ENCODE results near the gene DENND5A. TPM values are rescaled to one million over a fixed set of nuclear protein-coding genes. Genes with fewer than 3 reads are reported as not detected.

DENND5A gene
- total and polyA plus RNA-seq, 2 of the 8 experiments (the other 6 are each of a cell fraction or from before 2014, with no cell fraction given): 65.7 to 139 TPM

DNA sequence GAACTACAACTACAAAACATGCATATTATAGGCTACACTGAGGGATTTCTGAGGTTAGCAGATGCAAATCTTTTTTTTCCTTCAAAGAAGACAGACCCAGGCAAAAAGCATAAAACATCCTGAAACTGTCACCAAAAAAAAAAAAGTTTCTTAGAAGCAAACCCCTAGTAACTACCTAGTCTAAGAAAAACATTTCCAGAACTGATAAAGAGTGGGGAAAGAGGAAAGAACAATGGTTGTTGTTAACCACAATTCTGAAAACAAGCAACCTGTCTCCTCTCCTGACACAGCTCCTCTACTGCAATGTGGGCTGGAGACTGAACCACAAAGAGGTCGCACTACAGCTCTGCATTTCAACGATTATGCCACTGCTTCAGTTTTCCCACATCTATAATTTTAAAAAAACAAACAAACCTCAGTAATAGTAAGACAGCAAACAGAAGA is 15.0 kb downstream of the DENND5A start:
- H4K91ac ChIP-seq (replicated peaks; ENCODE audit: insufficient read length, low read length): no peak overlapping the region
- no peak overlapping the region for H3K27ac ChIP-seq (ENCODE audit: low read depth, low read length)
- H3K18ac ChIP-seq (ENCODE audit: extremely low read depth, low read length): no peak overlapping the region
- no peak overlapping the region for H2BK15ac ChIP-seq (ENCODE audit: low read length)
- peaks cover 4% of the 10 kb centered on the region; the same call in 1 of the 2 replicates for H3K79me1 ChIP-seq (ENCODE audit: low read depth, low read length)
- peaks cover 0 to 80% of the 10 kb centered on the region in 2 experiments; a peak in 2 of 4 replicates for H3K79me2 ChIP-seq (ENCODE audit: control insufficient read depth in 1 of 2, insufficient read depth in 2 of 2, low read length in 2 of 2)
- 96% methylated on average over 2 of the region's 2 CpGs; no CpG with 5 or more reads in 1 of the 2 experiments for WGBS, 2 experiments (ENCODE audit: extremely low coverage in 1 of 2, insufficient coverage in 1 of 2, insufficient read length in 1 of 2, insufficient replicate concordance in 2 of 2, low coverage in 1 of 2, low lambda C conversion rate in 2 of 2, missing lambda C conversion rate in 1 of 2)
- no peak overlapping the region for H2BK20ac ChIP-seq (ENCODE audit: low read length)
- H2AK5ac ChIP-seq (ENCODE audit: low read depth, low read length): no peak overlapping the region
- FAIRE-seq (no peak), DNase-seq (ENCODE audit: low read depth in 1 of 2, low spot score in 2 of 2) (no peak)
- ChIA-PET CTCF (ENCODE audit: partially characterized antibody) (interaction anchor here (1.1 kb wide), 1 partner anchor 9 kb away, joined by 3 read pairs; no protein-coding TSS in a partner anchor), POLR2A (ENCODE audit: partially characterized antibody) (interaction anchor here (1.5 kb wide), 2 partner anchors 11 to 14 kb away, joined by 4 to 5 read pairs; no protein-coding TSS in a partner anchor)
- no peaks in the 10 kb centered on the region for H3K4me1 ChIP-seq (replicated peaks in 1 of 4; ENCODE audit: control insufficient read depth in 3 of 4, insufficient read depth in 4 of 4, low read length in 3 of 4)
- H3K9me3 ChIP-seq (ENCODE audit: insufficient read depth in 2 of 2, low read depth in 1 of 2, low read length in 1 of 2): no peaks in the 10 kb centered on the region
- H3K4ac ChIP-seq (replicated peaks; ENCODE audit: insufficient read length, low read depth, low read length): no peak overlapping the region
- H4K8ac ChIP-seq (ENCODE audit: extremely low read depth, insufficient read depth, low read length): no peak overlapping the region
- H2AFZ ChIP-seq (ENCODE audit: low read length): no peak overlapping the region
- H3K36me3 ChIP-seq (ENCODE audit: control insufficient read depth in 2 of 4, insufficient read depth in 4 of 4, low read length in 3 of 4): no peaks in the 10 kb centered on the region; a peak in 1 of 8 replicates
- no peak overlapping the region for H3K14ac ChIP-seq (ENCODE audit: insufficient read length)
- no peak overlapping the region for H2BK12ac ChIP-seq (ENCODE audit: low read depth, low read length)
- no peak overlapping the region for H2BK120ac ChIP-seq (replicated peaks; ENCODE audit: low read depth, low read length)
- no peak overlapping the region for H3K23ac ChIP-seq (ENCODE audit: insufficient read length)
- no peak overlapping the region for H3K4me3 ChIP-seq (ENCODE audit: extremely low read depth in 1 of 4, insufficient read depth in 2 of 4, low read depth in 3 of 4, low read length in 4 of 4)
- no peaks in the 10 kb centered on the region for H3K23me2 ChIP-seq (ENCODE audit: low read depth, low read length)
- H3K27me3 ChIP-seq (replicated peaks in 1 of 4; ENCODE audit: control insufficient read depth in 3 of 4, extremely low read depth in 1 of 4, insufficient read depth in 3 of 4, low read length in 3 of 4): no peaks in the 10 kb centered on the region
- H4K5ac ChIP-seq (ENCODE audit: insufficient read length, low read depth, low read length): no peak overlapping the region
- peaks cover 2 to 8% of the 10 kb centered on the region in 2 experiments for H4K20me1 ChIP-seq (replicated peaks in 1 of 2; ENCODE audit: control insufficient read depth in 1 of 2, insufficient read depth in 2 of 2, low read length in 2 of 2)
- no peak overlapping the region for H3K9ac ChIP-seq (replicated peaks in 1 of 4; ENCODE audit: extremely low read depth in 1 of 4, low read depth in 3 of 4, low read length in 3 of 4)
- no peak overlapping the region for H2BK5ac ChIP-seq (ENCODE audit: low read depth, low read length)
- H3K4me2 ChIP-seq (ENCODE audit: insufficient read depth in 1 of 2, low read depth in 2 of 2, low read length in 2 of 2): no peak overlapping the region
- no peak overlapping the region for H3K56ac ChIP-seq (replicated peaks; ENCODE audit: insufficient read length, low read depth, low read length)
- TF ChIP-seq NRF1 (IDR thresholded peaks at IDR 0.05; ENCODE audit: low read depth, low read length) (no peak), RBBP5 (IDR thresholded peaks at IDR 0.05; ENCODE audit: borderline replicate concordance, low read depth, low read length) (no peak), SAP30 (IDR thresholded peaks at IDR 0.05; ENCODE audit: insufficient read depth, insufficient replicate concordance, low read length) (no peak), ASH2L (IDR thresholded peaks at IDR 0.05; ENCODE audit: low read length) (no peak), CTBP2 (IDR thresholded peaks at IDR 0.05; ENCODE audit: borderline replicate concordance, insufficient read depth, insufficient read length, low read length) (no peak), RNF2 (IDR thresholded peaks at IDR 0.05; ENCODE audit: borderline replicate concordance, low read depth, low read length, missing control alignments, poor library complexity, severe bottlenecking) (no peak), ATF3 (IDR thresholded peaks at IDR 0.05; ENCODE audit: insufficient read depth, low read depth, low read length) (no peak), SP1 (IDR thresholded peaks at IDR 0.05; ENCODE audit: low read depth, low read length) (no peak), TEAD4 (IDR thresholded peaks at IDR 0.05; ENCODE audit: low read depth, low read length) (no peak), YY1 (IDR thresholded peaks at IDR 0.05; ENCODE audit: low read depth, low read length) (no peak), SUZ12 (IDR thresholded peaks at IDR 0.05; ENCODE audit: low read length) (no peak), SP2 (IDR thresholded peaks at IDR 0.05; ENCODE audit: low read length) (no peak), FOSL1 (IDR thresholded peaks at IDR 0.05; ENCODE audit: insufficient read depth, low read depth, low read length) (no peak)

Measured in H1 (cell line).